HG02981 (cell line): ENCODE data around the gene FAM13A.
"Not testable (repeated sequence)": the region's sequence is repeated elsewhere in the genome, so short reads cannot be mapped to it uniquely, and the experiment has no call there.

ENCODE experiments used
- ATAC-seq: cut with Tn5 transposase; IDR thresholded peaks from one replicate; pipeline ENCODE4 v1.9.1; 2021; ENCODE audit warnings: mild to moderate bottlenecking, moderate library complexity; ENCODE audit not compliant: unreplicated experiment

Gene FAM13A

DNA sequence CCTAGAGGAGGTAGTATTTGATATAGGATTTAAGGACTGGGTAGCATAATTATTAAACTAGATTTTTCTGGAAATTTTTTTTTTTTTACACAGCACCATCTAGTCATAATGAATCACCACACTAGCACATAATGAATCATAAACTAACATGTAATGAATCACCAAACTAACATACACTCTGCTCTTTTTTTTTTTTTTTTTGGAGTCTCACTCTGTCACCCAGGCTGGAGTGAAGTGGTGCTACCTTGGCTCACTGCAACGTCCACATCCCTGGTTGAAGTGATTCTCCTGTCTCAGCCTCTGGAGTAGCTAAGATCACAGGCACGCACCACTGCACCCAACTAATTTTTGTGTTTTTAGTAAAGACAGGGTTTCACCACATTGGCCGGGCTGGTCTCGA is 92.5 kb downstream of the FAM13A start:
- peak; percentile 40 for ATAC-seq

DNA sequence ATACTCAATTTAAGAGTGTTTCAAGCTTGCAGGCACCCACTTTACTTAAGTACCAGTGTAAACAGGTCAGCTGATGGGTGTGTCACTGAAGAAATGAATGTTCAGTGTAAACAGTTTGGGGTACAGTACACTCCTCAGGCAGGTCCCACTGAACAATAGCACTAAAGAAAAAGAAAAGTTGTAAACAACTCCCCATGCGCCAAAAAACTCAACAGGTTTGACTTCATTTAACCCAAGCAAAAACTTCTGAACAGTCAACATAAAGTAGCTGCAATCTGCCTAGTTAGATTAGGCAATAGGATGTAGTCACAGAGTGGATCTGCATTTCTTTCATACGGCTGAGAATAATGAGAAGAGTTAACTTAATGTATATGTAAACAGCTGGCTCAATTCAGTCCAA is 93.2 kb downstream of the FAM13A start:
- peak; percentile 20 for ATAC-seq

DNA sequence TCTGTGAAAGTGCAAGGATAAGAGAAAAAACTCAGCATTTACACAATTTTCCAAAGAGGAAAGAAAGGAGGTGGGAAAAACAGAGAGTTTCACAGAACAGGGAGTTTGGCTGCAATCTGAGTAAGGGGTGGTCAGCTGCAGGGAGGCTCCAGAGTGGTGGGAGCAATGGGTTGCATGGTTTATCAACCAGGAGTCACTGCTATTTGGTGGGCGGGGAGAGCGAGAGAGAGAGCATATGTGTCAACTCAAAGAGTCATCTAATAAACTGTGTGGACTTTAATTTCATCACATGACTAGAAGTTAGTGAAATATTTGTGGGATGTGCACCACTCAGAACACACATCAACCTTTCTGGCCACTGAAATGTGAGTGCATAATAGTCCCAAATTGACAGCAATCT is 94.6 kb downstream of the FAM13A start:
- ATAC-seq = no peak

DNA sequence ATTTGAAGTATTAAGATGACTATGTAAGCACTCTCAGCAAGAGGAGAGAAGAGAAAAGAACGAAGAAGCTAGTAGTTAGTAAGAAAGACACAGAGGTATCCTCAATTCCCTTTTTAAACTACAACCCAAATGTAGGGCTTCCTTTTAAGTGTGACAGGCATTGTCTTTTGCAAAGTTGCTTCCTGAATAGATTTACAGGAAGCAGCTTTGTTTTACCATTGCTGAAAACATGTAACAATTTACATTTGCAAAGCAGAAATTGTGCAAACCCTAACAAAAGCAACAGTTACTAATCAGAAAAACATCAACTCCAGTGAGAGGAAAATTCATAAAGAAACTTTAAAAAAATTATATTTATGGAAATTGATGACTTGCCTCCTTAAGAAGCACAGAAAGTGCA is 96.4 kb downstream of the FAM13A start:
- ATAC-seq = no peak

DNA sequence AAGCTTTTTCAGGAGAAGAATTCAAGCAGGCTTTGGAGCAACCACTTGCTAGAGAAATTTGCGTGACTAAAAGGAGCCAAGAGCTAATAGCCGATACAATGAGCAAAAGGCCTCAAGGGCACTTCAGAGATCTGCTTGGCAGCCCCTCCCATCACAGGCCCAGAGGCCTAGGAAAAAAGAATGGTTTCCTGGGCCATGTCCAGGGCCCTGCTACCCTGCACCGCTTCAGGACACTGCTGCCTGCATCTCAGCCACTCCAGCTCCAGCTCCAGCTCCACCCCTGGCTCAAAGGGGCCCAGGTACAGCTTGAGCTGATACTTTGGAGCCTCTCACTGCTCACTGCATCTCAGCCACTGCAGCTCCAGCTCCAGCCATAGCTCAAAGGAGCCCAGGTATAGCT is 98.9 kb downstream of the FAM13A start:
- ATAC-seq = no peak

DNA sequence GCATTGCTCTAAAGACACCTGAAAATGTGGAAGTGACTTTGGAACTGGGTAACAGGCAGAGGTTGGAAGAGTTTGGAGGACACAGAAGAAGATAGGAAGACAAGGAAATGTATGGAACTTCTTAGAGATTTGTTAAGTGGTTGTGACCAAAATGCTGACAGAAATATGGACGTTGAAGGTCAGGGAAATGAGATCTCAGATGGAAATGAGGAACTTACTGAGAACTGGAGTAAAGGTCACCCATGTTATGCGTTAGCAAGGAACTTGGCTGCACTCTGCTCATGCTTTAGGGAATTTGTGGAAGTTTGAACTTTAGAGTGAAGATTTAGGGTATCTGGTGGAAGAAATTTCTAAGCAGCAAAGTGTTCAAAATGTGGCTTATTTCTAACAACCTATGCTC is 99.4 kb downstream of the FAM13A start:
- no peak for ATAC-seq

DNA sequence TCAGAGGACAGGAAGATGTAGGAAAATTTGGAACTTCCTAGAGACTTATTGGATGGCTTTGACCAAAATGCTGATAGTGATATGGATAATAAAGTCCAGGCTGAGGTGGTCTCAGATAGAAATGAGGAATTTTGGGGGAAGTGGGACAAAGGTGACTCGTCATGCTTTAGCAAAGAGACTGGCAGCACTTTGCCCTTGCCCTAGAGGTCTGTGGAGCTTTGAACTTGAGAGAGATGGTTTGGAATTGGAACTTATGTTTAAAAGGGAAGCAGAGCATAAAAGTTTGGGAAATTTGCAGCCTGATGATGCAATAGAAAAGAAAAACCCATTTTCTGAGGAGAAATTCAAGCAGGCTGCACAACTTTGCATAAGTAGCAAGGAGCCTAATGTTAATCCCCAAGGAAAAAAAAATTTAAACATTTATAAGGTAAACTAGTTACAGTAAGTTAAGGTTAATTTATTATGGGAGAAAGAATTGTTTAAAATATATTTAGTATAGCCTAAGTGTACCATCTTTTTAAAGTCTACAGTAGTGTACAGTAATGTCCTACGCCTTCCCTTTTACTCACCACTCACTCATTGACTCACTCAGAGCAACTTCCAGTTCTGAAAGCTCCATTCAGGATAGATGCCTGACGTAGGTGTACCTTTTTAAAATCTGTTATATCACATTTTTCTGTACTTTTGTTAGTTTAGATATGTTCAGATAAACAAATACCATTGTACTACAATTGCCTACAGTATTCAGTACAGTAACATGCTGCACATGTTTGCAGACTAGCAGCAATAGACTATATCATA is 101.2 kb downstream of the FAM13A start:
- ATAC-seq = no peak

DNA sequence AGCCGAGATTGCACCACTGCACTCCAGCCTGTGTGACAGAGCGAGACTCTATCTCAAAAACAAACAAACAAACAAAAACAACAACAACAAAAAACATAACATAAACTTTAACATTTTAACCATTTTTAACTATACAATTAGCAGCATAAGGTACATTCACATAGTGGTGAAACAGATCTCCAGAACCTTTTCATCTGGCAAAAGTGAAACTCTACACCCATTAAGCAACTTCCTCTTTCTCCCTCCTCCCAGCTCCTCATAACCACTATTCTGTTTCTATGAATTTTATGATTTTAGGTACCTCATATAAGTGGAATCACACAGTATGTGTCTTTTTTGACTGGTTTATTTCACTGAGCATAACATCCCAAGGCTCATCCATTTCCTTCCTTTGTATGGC is 103.6 kb downstream of the FAM13A start:
- peak; percentile 59 for ATAC-seq

DNA sequence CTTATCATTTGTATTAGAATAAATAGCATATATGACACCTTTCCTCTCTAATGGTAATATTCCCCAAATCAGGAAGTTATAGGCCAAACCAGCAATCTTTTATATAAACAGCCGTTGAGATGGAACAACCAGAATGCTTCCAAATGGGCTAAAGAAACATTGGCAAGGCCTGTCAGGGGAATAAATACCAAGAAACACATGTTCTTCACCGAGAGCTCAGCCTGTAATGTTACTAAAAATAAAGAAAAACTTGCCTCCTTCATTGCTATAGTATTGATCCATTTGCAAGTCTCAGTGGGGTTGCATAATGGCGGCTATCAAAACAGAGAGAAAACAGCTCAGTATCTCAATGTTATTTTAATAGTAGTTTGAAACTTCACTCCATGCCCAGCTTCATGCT is 104.9 kb downstream of the FAM13A start:
- no peak for ATAC-seq

DNA sequence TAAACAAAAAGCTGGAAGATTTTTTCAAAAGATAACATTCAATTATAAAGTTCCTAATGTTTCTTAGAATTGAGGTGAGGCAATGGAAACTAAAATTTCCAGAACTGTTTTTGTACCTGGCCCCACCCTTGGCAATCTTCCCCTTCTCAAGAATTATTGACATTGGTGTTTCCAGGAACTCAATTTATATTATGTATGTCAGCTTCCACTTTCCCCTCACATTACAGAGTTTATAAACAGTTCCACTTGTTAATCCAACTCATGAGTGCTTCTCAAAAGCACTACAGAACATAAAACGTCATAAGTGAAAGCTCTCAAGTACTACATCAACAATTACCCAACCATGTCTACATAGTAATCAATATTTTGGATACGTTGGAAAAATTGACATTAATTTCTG is 107.4 kb downstream of the FAM13A start:
- ATAC-seq = no peak

DNA sequence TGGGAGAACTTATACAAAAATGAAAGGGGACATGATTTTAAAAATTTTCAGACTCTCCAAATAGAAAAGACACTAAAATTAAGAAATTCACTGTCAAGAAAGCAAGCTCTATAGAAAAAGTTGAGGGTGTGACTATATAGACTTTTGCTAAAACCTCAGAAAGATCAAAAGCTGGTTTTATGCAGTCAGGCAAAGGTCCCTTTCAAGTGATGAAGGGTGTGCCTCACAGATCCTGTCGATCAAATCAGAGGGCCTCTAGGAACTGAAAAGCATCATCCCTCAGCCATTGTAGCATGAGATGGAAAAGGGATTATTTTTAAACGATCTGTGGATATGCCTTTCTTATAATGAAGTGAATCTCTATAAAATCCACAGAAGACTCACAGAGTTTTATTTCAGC is 116.5 kb downstream of the FAM13A start:
- no peak for ATAC-seq

DNA sequence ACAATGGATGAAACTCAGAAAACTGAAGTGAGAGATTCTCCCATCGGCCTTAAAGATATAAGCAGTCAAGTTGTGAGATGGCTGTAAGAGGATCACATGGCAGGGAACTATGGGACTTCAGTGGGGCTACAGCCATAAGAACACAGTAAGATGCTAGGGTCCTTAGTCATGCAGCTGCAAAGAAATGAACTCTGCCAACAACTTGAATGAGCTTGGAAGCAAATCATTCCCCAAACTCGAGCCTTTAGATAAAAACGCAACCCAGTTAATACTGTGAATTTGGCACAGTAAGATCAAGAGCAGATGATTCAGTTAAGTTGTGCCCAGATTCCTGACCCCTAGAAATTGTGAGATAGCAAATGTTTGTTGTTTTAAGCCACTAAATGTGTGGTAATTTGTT is 117.3 kb downstream of the FAM13A start:
- ATAC-seq = no peak

DNA sequence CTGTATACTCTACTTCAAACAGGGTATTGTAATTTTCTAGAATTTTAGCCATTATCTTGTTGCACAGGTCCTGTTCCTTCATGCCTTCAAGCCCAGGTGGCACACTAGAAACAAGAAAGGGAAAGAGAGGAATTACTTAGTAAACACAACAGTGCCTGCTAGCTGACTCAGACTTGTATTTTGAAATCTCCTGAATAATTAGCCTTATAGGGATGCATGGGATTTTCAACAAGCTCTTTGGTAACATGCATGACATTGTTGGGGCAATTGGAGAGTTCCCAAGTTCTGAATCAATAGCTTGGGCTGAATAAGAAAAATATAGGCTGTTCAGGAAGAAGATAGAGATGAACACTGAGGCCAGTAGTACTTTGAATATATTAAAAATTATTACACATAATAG is 118.8 kb downstream of the FAM13A start:
- no peak for ATAC-seq

DNA sequence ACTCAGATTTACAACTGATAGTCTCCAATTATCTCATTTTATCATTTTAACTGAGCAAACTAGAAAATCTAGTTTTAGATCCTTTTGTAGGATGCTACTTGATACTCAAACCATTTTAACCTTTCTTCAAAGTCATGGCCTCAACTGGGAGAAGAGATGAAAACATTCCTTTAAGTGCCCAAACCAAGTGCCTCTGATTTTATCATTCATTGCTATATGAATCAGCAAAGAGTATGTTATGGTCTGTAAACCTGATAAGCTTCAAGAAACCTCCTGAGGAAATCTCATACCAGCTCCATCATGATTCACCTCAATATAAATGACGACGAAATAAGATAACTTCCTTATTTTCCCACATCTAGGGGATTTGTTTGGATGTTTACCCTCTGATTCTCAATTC is 119.9 kb downstream of the FAM13A start:
- no peak for ATAC-seq

DNA sequence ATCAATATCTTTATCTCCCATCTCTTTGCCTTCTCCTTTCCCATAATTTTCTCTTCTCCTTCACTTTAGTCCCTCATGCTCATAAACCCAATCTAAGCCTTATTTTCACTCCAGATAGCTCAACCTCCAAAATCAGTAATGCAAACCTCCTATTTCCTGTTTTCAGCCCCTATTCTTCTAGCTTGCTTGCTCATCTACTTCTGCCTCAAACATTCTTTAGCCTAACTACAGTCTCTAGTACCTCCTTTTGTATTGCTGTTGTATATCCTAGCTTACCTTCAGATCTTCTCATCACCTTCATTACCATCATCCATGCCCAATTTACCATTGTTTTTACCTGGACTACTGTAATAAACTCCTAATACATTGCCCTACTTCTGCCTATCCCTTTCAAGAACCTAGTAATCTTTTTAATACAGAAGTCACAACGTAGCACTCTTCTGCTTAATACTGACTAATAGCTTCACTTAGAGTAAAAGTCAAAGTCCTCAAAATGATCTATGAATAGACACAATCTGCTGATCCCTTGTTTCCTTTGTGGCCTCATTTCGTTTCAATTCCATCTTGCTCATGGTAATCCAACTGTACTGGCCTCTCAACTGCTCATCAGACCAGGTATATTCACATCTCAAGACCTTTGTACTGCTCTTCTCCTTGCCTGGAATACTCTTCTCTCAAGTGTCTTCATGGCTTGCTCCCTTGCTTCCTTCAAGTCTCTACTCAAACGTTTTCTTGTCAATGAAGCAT is 123.4 kb downstream of the FAM13A start:
- no peak for ATAC-seq

DNA sequence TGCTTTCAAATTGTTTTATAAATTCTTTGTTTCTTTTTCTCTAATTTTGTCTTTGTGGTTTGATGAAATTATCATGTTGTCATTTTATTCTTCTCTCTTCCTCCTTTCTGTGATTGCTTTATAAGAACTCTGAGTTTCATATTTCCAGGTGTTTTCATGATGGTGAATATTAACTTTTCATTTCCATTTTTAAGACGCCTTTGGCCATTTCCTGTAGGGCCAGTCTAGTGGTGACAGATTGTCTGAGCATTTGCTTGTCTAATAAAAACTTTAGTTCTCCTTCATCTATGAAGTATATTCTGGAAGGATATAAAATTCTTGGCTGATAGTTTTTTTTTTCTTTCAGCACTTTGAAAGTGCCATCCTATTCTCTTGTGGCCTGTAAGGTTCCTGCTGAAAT is 128.1 kb downstream of the FAM13A start:
- ATAC-seq = no peak

DNA sequence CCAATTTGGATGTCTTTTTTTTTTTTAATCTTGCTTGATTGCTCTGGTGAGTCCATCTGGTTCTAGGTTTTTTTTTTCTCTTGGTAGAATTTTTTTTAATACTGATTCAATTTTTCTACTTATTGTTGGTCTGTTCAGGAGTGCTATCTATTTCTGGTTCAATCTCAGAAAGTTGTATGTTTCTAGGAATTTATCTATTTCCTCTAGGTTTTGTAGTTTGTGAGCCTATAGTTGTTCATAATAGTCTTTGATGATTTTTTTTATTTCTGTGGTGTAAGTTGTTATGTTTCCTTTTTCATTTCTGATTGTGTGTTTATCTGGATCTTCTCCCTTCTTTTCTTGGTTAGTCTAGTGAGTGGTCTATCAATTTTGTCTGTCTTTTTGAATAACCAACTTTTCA is 129.6 kb downstream of the FAM13A start:
- no peak for ATAC-seq

DNA sequence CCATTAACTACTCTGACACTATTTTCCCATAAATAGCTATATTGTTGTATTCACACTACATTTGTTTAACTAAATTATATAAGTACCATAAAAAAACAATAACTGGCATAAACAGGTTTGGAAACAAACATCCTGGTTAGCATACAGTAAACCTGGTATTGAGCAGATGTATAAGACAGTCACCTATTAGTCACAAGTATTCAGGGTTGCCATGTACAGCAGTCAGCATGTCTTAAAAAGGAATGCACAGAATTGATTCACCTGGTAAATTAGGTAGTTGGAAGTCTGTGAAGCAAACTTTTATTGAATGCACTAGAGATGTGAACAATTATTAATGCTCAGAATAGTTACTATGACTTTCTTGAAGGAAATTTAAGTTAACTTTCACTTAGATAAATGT is 137.9 kb downstream of the FAM13A start:
- ATAC-seq = no peak

DNA sequence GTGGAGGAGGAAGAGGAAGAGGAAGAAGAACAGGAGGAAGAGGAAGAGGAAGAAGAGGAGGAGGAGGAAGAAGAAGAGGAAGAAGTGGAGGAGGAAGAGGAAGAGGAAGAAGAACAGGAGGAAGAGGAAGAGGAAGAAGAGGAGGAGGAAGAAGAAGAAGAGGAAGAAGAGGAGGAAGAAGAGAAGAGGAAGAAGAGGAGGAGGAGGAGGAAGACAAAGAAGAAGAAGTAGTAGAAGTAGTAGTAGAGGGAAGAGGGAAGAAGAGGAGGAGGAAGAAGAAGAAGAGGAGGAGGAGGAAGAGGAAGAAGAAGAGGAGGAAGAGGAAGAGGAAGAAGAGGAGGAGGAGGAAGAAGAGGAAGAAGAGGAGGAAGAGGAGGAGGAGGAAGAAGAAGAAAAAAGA is 143.8 kb downstream of the FAM13A start:
- not testable (repeated sequence) for ATAC-seq

DNA sequence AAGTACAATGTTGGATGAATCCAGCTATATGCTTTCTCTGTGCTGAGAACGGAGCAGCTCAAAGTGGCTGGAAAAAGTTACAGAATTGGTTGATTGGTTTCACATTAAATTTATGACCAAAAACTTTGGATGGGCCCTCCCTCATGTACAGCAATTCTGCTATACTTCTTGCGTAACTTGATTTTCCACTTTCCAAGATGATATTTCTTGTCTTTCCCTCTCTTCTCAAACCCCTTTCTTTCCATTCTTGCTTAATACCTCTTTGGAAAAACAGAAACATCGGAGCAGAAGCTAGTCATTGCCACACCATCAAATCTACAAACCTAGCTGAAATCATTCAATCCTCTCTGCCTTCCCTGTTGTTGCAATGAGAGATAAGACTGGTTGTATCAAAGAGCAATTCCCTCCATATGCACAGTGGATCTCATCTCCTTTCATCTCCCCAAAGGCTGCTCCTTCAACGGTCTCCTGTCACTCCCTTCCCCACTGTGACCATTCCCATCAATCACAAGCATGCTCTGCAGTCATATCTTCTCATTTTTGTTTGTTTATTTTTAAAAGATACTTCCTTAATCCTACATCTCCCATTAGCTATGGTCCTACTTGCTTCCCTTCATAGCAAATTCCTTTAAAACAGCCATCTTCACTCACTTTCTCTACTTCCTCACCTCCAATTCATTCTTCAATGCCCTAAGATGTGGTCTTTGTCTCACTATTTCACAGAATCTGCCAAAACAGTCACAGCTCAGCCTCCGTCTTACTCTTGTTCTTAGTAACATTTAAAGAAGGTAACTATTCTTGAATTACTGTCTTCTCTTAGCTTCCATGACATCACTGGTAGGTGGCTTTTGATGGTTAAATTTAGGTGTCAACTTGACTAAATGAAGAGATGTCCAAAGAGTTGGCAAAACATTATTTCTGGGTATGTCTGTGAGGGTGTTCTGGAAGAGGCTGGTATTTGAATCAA is 145.5 kb downstream of the FAM13A start:
- no peak for ATAC-seq

DNA sequence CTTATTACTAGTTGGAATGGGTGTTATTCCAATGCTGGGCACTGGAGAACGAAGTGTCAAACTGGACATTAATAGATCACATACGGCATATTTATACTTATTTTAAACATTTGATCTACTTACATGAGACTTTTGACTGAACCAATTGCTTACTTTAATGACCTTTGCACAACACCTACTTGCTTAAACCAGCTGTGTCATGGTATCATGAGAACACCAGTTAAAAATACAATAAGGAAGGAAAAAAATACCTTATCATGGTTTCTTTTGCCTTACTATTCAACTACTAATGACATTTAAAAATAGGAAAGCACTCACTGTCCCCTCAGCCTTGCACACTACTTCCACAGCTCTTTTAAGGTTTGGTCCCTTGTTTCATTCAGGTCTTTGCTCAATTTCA is 146.9 kb downstream of the FAM13A start:
- no peak for ATAC-seq
